ENCODE measurements around the gene KLHDC8A.

The KLHDC8A gene

GRCh38 chr1:205296154-205296553, 60.6 kb downstream of the KLHDC8A start:
- no peak for DNase-seq (ENCODE audit: low spot score)

GRCh38 chr1:205294934-205295333, 61.8 kb downstream of the KLHDC8A start:
- no peak for DNase-seq (ENCODE audit: low spot score)

GRCh38 chr1:205294175-205294917, 62.4 kb downstream of the KLHDC8A start:
- no peak for DNase-seq (ENCODE audit: low spot score)

- no peak for DNase-seq (ENCODE audit: low spot score)
Measured at GRCh38 chr1:205293350-205294074, 63.2 kb downstream of the KLHDC8A start.

- DNase-seq (ENCODE audit: low spot score), result no peak
Measured at GRCh38 chr1:205291596-205291995, 65.1 kb downstream of the KLHDC8A start.

GRCh38 chr1:205287767-205288559, 68.8 kb downstream of the KLHDC8A start:
- no peak for DNase-seq (ENCODE audit: low spot score)

GRCh38 chr1:205287076-205287475, 69.6 kb downstream of the KLHDC8A start:
- no peak for DNase-seq (ENCODE audit: low spot score)

- DNase-seq (ENCODE audit: low spot score), result no peak
Measured at GRCh38 chr1:205286335-205286950, 70.3 kb downstream of the KLHDC8A start.

Data from hematopoietic multipotent progenitor cell treated with erythropoietin and hydrocortisone succinate and interleukin-3 and kit ligand, for 15 days (in vitro differentiated cells).